Panc1 (cell line): Measurements from ENCODE around the gene VAMP2. TPM values are rescaled to one million over a fixed set of nuclear protein-coding genes. Genes with fewer than 3 reads are reported as not detected.

Experiments used
- ATAC-seq: fragments of 200-7000 bp; cut with Tn5 transposase; 2 replicates; pipeline ENCODE4 v1.9.1; 2020; ENCODE audit warnings: mild to moderate bottlenecking, moderate library complexity
- BruUV-seq: library from RNA; stranded (reverse); fragments of 400-500 nt; replicated peaks from 2 replicates; lab custom pipeline; 2021; lab: Mats Ljungman, UMichigan
- CTCF ChIA-PET: fragments of 300-600 bp; sonication (Branson Sonifier 250); formaldehyde crosslinking; loops from one replicate; lab custom pipeline; 2022; ENCODE audit warnings: antibody characterized with exemption; lab: Charles Lee
- POLR2A ChIA-PET: fragments of 300-600 bp; sonication (Branson Sonifier 250); formaldehyde crosslinking; loops from one replicate; lab custom pipeline; 2022; ENCODE audit warnings: antibody characterized with exemption; lab: Charles Lee
- DNase-seq: peaks from one replicate; pipeline ENCODE4 v3.0.0-alpha.2; 2010; ENCODE audit warnings: low read depth, low spot score
- H3K27ac ChIP-seq: 2 replicates; pipeline ENCODE4 v1.5.1; 2011; ENCODE audit warnings: mild to moderate bottlenecking, low read length, inconsistent platforms
- H3K27me3 ChIP-seq: fragments of 200-500 bp; sonication (Bioruptor generic); 2 replicates; pipeline ENCODE4 v1.6.0; 2014; ENCODE audit warnings: low read length, inconsistent platforms; ENCODE audit not compliant: control insufficient read depth, insufficient read depth
- H3K36me3 ChIP-seq: fragments of 200-500 bp; sonication (Bioruptor generic); 2 replicates; pipeline ENCODE4 v1.5.1; 2014; ENCODE audit warnings: inconsistent platforms, mild to moderate bottlenecking, low read length, moderate library complexity; ENCODE audit not compliant: control insufficient read depth, insufficient read depth
- H3K4me1 ChIP-seq: 2 replicates; pipeline ENCODE4 v1.5.1; 2011; ENCODE audit warnings: inconsistent platforms, mild to moderate bottlenecking, low read length, moderate library complexity; ENCODE audit not compliant: control insufficient read depth, insufficient read depth
- H3K4me3 ChIP-seq, 2 experiments: 2 replicates each; pipeline ENCODE4 v1.5.1; 2011 to 2012; ENCODE audit warnings: low read depth in 2 of 2, low read length in 2 of 2, mild to moderate bottlenecking in 2 of 2, inconsistent platforms in 1 of 2, moderate library complexity in 1 of 2
- H3K9me3 ChIP-seq: fragments of 200-500 bp; sonication (Bioruptor generic); 2 replicates; pipeline ENCODE4 v1.5.1; 2014; ENCODE audit warnings: low read depth, mild to moderate bottlenecking, inconsistent platforms, low read length, moderate library complexity; ENCODE audit not compliant: control insufficient read depth, insufficient read depth
- CTCF ChIP-seq: fragments of 450-650 bp; IDR thresholded peaks from 2 replicates; pipeline ENCODE4 v1.5.1; 2017; ENCODE audit warnings: mild to moderate bottlenecking
- POLR2AphosphoS5 ChIP-seq: IDR thresholded peaks from 2 replicates; pipeline ENCODE4 v1.6.1; 2012; ENCODE audit warnings: mild to moderate bottlenecking, low read depth, low read length, moderate library complexity
- REST ChIP-seq, 2 experiments: IDR thresholded peaks; 2 replicates each; pipeline ENCODE4 v1.6.1; 2011 to 2012; ENCODE audit warnings: low read depth in 2 of 2, control low read depth in 1 of 2, low read length in 1 of 2, mild to moderate bottlenecking in 1 of 2, moderate library complexity in 1 of 2; ENCODE audit not compliant: insufficient read depth in 1 of 2
- SIN3A ChIP-seq: IDR thresholded peaks from 2 replicates; pipeline ENCODE4 v1.6.1; 2012; ENCODE audit warnings: low read depth, mild to moderate bottlenecking, low read length, moderate library complexity, borderline replicate concordance; ENCODE audit not compliant: insufficient read depth
- TCF7L2 ChIP-seq: IDR thresholded peaks from 2 replicates; pipeline ENCODE4 v1.6.1; 2011; ENCODE audit warnings: mild to moderate bottlenecking, low read depth, low read length, inconsistent platforms
- in situ Hi-C: cut with HindIII; loops from 2 replicates; pipeline ENCODE4 v1.10.0; 2016; ENCODE audit warnings: low sequenced_read_pairs, low pct_unique_long_range_greater_than_20kb
- intact Hi-C: fragments of 100-400 bp; cut with micrococcal nuclease; formaldehyde crosslinking; loops from one replicate; pipeline ENCODE4 v1.10.0; 2022; ENCODE audit not compliant: unreplicated experiment
- total RNA-seq: library from RNA; stranded (reverse); gene quantifications from one replicate; pipeline ENCODE4 v1.2.1, GENCODE V29; 2021; ENCODE audit not compliant: unreplicated experiment

VAMP2 gene
- total RNA-seq, 1 experiment from 2014 or later = 28.6 TPM

- BruUV-seq = no TSS peak
- no peak overlapping the region for H3K27ac ChIP-seq
- peaks cover 31% of the 10 kb centered on the region for H3K4me1 ChIP-seq
- no peak overlapping the region for H3K4me3 ChIP-seq
- in situ Hi-C loops (no loop called here), intact Hi-C loops (no loop called here)
- no peak for DNase-seq
- no peaks in the 10 kb centered on the region for H3K27me3 ChIP-seq
- ChIA-PET POLR2A (no interaction called here), CTCF (no interaction called here)
- TF ChIP-seq REST (IDR thresholded peaks at IDR 0.05; ENCODE audit: insufficient read depth in 1 of 2, low read depth in 2 of 2, low read length in 1 of 2) = no peak
- no peak for TF ChIP-seq POLR2AphosphoS5
- no peak for TF ChIP-seq SIN3A
- no peak for TF ChIP-seq TCF7L2
- no peak; the same call in 1 of the 2 replicates for TF ChIP-seq CTCF
- no peaks in the 10 kb centered on the region; the same call in none of the 2 replicates for H3K36me3 ChIP-seq
- no peaks in the 10 kb centered on the region for H3K9me3 ChIP-seq
- no peak for ATAC-seq
Observed at GRCh38 chr17:8159032-8159400, 3.7 kb downstream of the VAMP2 start.

GRCh38 chr17:8158267-8159031 is 4.3 kb downstream of the VAMP2 start:
- no peaks in the 10 kb centered on the region for H3K9me3 ChIP-seq
- peaks cover 31% of the 10 kb centered on the region for H3K4me1 ChIP-seq
- H3K4me3 ChIP-seq = no peak overlapping the region; a peak in 1 of 4 replicates
- peak; percentile 52 for ATAC-seq
- H3K27ac ChIP-seq = peak overlapping the region; percentile 57; the same call in 1 of the 2 replicates
- POLR2A ChIA-PET = interaction anchor here (0.7 to 1.0 kb wide), 2 partner anchors 21 to 1735 kb away, joined by 3 to 4 read pairs; no protein-coding TSS in a partner anchor
- no peaks in the 10 kb centered on the region for H3K27me3 ChIP-seq
- in situ Hi-C loops (no loop called here), intact Hi-C loops (no loop called here)
- no TSS peak for BruUV-seq
- no peaks in the 10 kb centered on the region; the same call in none of the 2 replicates for H3K36me3 ChIP-seq
- peak; percentile 90 for DNase-seq
- CTCF ChIA-PET = no interaction called here
- TF ChIP-seq TCF7L2 = no peak
- peak; percentile 90 for TF ChIP-seq CTCF
